Neural cell (in vitro differentiated cells): Measurements from ENCODE around the gene TMEM63B.

Experiments used
- EP300 ChIP-seq: fragments of 450-650 bp; conservative IDR thresholded peaks from 2 replicates; pipeline ENCODE4 v1.6.1; 2014; ENCODE audit warnings: antibody characterized with exemption, mild to moderate bottlenecking, moderate library complexity; ENCODE audit not compliant: poor library complexity, severe bottlenecking
- EZH2 ChIP-seq: fragments of 200-600, 300-800 bp; shearing (Covaris generic), sonication (generic); IDR thresholded peaks from 2 replicates; pipeline ENCODE4 v1.6.1; 2014; ENCODE audit warnings: antibody characterized with exemption, low read length, borderline replicate concordance, mild to moderate bottlenecking; ENCODE audit not compliant: insufficient read depth, poor library complexity, severe bottlenecking
- RAD21 ChIP-seq: fragments of 450-650 bp; conservative IDR thresholded peaks from 2 replicates; pipeline ENCODE4 v1.6.1; 2014; ENCODE audit warnings: antibody characterized with exemption, mild to moderate bottlenecking, moderate library complexity
- SMC3 ChIP-seq: fragments of 450-650 bp; conservative IDR thresholded peaks from 2 replicates; pipeline ENCODE4 v1.6.1; 2014; ENCODE audit warnings: antibody characterized with exemption, mild to moderate bottlenecking, moderate library complexity; ENCODE audit not compliant: poor library complexity
- TAF1 ChIP-seq: IDR thresholded peaks from 2 replicates; pipeline ENCODE4 v1.6.1; 2012; ENCODE audit warnings: low read depth
- TF ChIP-seq, protein P1 (sequence below): fragments of 450-650 bp; IDR thresholded peaks from 2 replicates; pipeline ENCODE4 v1.5.1; 2014; ENCODE audit warnings: antibody characterized with exemption, mild to moderate bottlenecking, moderate library complexity; ENCODE audit not compliant: poor library complexity, severe bottlenecking
- TF ChIP-seq, protein P2 (sequence below): IDR thresholded peaks from 2 replicates; pipeline ENCODE4 v1.6.1; 2012; ENCODE audit warnings: borderline replicate concordance

DNA sequence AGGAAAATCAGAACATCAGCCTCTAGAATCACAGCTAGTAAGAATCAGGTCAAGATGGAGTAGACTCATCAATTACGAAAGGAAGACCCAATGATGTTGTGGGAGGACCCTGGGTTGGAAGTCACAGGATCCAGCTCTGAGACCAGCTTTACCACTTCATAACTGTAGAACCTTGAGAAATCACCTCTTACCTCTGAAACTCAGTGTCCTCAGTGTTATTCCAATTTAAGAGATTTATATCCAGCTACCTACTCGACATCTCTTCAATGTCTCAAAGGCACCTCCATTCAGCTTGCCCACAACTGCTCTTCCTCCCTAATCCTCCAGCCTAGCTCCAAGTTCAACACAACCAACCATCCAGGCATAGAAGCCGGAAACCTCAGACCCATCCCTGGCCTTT is 16.4 kb upstream of the TMEM63B start:
- TF ChIP-seq, protein P1, sequence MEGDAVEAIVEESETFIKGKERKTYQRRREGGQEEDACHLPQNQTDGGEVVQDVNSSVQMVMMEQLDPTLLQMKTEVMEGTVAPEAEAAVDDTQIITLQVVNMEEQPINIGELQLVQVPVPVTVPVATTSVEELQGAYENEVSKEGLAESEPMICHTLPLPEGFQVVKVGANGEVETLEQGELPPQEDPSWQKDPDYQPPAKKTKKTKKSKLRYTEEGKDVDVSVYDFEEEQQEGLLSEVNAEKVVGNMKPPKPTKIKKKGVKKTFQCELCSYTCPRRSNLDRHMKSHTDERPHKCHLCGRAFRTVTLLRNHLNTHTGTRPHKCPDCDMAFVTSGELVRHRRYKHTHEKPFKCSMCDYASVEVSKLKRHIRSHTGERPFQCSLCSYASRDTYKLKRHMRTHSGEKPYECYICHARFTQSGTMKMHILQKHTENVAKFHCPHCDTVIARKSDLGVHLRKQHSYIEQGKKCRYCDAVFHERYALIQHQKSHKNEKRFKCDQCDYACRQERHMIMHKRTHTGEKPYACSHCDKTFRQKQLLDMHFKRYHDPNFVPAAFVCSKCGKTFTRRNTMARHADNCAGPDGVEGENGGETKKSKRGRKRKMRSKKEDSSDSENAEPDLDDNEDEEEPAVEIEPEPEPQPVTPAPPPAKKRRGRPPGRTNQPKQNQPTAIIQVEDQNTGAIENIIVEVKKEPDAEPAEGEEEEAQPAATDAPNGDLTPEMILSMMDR = no peak
- TF ChIP-seq EZH2 (no peak), EP300 (no peak), RAD21 (no peak), TAF1 (no peak), SMC3 (no peak)
- TF ChIP-seq, protein P2, sequence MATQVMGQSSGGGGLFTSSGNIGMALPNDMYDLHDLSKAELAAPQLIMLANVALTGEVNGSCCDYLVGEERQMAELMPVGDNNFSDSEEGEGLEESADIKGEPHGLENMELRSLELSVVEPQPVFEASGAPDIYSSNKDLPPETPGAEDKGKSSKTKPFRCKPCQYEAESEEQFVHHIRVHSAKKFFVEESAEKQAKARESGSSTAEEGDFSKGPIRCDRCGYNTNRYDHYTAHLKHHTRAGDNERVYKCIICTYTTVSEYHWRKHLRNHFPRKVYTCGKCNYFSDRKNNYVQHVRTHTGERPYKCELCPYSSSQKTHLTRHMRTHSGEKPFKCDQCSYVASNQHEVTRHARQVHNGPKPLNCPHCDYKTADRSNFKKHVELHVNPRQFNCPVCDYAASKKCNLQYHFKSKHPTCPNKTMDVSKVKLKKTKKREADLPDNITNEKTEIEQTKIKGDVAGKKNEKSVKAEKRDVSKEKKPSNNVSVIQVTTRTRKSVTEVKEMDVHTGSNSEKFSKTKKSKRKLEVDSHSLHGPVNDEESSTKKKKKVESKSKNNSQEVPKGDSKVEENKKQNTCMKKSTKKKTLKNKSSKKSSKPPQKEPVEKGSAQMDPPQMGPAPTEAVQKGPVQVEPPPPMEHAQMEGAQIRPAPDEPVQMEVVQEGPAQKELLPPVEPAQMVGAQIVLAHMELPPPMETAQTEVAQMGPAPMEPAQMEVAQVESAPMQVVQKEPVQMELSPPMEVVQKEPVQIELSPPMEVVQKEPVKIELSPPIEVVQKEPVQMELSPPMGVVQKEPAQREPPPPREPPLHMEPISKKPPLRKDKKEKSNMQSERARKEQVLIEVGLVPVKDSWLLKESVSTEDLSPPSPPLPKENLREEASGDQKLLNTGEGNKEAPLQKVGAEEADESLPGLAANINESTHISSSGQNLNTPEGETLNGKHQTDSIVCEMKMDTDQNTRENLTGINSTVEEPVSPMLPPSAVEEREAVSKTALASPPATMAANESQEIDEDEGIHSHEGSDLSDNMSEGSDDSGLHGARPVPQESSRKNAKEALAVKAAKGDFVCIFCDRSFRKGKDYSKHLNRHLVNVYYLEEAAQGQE = no peak
